Activated CD8-positive, alpha-beta memory T cell treated with anti-CD3 and anti-CD28 coated beads, Interleukin-2, amount 50 U/mL, for 48 hours (primary cell): ENCODE results near the gene CUBN.

Experiments
- DNase-seq: peaks from one replicate; pipeline ENCODE4 v3.0.0-alpha.2; 2020

The CUBN gene

DNA sequence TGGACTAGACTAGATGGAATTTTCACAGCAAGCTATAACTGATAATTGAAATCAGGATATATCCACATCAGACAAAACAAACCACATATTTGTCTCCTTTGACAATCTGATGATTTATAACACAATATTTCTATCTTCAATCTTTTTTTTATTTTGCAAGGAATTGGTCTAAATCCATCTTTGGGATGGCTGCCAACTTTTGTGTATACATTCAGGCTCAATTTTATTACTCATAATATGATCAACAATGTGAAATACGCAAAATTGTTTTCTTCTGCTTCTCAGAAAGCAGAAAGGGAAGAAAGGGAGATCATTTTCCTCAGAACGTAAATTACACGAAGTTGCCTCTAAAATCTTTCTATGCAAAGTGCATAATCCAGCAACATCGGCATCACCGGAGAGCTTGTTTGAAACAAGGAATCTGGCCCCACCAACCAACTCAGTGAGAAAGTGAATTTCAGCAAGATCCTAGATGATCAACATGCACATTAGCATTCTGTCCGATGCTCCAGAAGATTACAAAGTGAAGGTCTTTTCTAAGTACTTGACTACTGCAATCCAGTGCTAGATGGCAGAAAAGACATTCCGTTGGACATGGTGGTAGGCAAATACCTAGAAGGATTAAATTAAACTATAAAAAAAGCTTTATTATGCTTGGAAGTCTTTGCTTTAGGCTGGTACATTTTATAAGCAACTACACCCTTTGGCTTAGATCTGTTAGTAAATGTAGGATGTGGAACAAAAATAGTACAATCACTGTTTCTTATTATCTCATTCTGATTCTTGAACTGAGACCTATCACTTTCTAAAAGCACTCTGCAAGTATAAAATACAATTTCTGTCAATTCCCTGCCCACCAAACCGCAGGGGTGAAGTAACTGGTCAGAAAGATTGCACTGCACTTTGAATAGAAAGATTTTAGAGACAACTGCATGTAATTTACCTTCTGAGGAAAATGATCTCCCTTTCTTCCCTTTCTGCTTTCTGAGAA is 186.0 kb downstream of the CUBN start:
- no peak for DNase-seq

DNA sequence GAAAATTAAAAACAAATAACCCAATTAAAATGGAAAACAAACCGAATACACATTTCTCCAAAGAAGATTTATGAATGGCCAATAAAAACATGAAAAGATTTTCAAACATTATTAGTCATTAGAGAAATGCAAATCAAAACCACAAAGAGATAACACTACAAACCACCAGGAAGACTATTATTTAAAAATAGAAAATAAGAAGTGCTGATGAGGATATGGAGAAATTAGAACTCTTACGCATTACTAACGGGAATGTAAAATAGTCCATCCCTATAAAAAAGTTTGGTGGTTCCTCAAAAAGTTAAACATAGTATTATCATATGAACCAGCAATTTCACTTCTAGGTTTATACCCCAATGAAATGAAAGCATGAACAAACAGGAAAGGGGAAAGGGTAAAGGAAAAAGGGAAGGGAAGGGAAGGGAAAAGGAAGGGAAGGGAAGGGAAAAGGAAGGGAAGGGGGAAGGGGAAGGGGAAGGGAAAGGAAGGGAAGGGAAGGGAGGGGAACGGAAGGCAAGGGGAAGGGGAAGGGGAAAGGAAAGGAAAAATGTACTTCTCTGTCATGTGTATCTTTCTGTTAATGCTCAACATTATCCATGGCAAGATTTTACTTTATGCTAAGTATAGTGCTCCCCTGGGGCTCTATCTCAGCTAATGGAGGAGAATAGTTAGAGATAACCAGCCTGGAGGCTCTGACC is 187.1 kb downstream of the CUBN start:
- DNase-seq = no peak

DNA sequence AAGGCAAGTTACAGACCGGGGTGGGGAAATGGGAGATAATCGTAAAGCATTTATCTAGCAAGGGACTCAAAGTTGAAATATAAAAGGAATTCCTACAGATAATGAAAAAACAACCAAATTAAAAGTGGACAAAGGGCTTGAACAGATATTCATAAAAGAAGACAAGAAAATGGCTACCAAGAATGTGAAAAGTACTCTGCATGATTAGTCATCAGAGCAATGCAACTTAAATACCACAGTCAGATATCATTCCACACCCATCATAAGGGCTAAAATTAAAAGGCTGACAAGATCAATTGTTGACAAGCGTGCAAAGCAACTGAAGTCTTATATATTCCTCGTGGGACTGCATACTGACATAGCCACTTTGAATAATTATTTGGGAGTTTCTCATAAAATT is 187.7 kb downstream of the CUBN start:
- DNase-seq = no peak

DNA sequence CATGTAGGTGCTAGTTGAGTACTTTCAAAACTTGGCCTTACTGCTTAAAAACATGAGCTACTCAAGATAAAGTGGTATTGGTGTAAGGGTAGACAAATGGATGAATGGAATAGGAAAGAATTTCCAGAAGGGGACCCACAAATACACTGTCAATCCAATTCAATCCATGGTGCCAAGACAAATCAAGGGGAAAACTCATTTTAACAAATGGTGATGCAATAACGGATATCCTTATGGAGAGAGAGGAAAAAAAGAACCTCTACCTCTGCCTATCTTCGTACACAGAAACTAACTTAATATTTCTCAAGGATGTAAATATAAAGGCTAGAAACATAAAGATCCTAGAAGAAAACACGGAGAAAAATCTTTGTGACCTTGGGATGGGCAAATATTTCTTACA is 188.5 kb downstream of the CUBN start:
- DNase-seq = no peak

DNA sequence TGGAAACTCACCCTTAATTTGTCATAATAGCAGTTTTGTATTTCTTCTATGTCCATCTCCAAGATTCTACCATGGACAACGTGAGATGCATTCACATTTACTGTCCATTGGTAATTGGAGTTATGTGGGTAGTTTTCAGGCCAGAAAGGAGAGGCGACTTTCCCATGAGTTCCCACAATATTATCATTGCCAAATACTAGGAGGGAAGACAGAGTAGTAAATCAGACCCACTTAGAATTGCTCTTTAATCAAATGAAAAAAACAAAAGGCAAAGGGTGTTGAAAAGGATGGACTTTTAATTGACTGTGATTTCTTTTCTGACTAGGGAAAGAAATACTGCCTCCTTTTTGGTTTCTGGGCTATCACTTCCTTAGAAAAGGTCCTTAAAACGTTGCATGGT is 190.7 kb downstream of the CUBN start:
- DNase-seq = no peak

DNA sequence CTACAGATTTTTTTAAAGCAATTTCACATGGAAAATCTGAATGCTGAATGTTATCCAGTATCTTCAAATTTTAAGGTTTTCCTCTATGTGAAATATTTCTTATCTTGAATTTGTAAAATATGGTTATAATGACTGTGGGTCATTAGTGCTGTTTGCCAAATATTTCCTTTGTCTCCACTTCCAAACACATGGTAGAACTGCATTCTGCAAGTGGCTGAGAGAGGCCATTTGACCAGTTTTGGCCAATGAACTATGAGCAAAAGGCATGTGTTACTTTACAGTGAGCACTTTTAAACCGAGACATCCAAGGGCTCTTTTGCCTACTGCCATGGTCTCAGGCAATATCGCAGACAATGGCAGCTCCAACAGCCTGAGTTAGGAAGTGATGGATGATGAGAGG is 195.2 kb downstream of the CUBN start:
- no peak for DNase-seq

DNA sequence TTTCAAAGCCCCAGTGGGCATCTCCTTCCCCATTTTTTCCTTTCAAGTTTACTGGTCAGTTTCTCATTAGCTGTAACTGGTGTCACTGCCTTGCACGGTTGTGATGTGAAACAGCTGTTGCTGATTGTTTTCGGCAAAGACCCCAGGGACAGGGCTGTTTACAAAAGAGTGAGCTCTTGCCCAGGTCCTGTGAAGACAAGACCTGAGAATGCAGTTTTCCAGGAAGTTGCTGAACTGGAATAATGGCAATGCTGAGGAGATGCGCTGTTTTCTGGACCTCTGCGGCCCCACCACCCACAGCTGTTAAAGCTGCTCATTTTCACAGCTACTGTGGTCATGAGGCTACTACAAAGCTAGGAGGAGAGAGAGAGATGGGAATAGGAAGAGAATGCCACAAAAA is 195.8 kb downstream of the CUBN start:
- DNase-seq = no peak

DNA sequence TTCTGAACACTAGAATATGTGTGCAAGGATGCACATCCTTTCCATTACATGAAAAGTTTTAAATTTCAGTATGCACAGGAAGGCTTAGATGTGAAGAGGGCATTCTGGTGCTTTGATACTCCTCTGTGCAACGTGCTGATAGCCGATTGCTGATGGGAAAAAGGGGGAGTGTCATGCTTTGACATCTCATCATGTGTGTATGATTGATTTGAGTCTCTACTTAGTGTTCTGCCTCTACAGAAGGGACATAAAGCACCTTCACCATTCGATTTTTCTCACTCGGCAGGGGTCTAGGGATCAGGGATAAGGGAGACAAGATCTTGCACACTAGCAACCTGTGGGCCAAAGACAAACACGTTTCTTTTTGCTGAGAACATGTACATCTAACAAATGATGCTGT is 197.7 kb downstream of the CUBN start:
- no peak for DNase-seq

DNA sequence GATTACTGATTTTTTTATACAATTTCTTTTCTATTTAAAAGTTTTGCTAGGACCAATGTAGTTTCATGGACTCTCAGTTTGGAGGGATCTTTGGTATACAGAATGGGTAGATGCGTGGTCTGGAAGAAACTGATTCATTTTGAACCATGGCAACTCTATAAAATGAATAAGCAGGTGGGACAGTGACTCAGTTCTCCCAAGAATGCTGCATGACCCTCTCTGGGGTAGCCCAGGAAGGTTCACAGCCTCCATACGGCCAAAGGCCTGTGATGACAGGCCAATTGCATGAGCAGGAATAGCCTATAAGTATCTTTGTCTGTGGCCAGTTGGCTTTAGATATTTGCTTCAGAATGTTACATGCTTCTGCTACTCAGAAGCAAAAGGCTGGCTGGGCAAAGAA is 199.1 kb downstream of the CUBN start:
- no peak for DNase-seq

DNA sequence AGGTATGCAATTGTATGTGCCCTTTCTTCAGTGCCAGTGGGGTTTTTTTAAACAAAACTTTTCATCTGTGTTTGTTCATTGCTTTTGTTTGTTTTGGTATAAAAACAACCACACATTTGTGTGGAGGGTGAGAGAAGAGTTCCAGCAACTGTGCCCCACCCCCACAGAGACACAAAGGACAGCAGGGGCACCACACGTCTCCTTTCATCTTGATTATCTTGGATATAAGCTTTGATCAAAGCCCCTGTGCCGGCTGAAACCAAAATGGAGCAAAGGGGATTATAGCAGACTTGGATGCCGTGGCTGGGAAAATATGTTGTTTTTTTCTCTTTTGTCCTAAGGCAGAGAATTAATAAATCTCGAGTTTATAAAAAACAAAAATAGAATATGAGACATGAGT is 200.5 kb downstream of the CUBN start:
- DNase-seq = no peak

DNA sequence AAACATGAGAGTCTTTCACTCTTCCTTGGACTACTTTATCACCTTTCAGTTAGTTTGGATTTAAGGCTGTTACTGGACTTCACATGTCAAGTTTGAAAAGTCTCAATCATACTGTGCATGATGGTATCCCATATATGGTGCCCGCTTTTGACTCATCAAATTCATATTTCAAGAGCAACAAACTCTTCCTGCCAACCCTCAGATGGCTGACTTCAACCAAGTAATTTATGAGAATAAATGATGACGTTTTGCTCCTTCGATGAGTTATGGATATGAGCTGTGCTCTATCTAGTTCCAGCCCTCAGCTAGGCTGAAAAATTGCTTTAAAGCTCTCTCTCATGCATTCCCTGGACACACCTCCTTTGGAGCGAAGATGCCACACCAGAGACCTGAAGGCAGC is 202.1 kb downstream of the CUBN start:
- DNase-seq = no peak

DNA sequence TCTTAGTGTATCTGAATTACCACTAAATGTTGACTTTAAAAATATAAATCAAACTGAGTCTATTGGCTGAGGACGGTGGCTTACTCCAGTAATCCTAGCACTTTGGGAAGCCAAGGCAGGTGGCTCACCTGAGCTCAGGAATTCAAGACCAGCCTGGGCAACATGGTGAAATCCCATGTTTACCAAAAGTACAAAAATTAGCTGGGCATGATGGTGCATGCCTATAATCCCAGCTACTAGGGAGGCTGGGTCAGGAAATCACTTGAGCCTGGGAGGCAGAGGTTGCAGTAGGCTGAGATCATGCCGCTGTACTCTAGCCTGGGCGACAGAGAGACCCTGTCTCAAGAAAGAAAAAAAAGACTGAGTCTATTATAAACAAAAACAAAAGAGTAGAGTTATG is 205.9 kb downstream of the CUBN start:
- DNase-seq = no peak

DNA sequence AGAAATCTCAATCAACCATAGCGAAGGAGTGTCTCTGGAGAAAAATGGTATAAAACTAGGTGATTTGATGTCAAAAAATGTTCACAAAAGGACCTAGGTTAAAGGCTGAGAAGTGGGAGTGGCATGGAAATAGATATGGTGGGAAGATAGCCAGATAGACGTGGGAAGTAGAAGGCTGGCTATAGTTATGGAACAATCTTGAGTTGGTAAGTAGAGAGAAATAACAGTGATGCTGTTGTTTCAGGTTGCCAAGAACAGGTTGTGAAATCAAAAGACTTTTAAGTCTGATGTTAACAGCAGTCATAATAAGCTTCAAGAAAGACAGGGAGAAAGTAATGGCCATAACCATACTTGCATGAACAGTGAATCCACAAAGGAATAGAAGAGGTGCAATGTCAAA is 206.3 kb downstream of the CUBN start:
- DNase-seq = no peak

DNA sequence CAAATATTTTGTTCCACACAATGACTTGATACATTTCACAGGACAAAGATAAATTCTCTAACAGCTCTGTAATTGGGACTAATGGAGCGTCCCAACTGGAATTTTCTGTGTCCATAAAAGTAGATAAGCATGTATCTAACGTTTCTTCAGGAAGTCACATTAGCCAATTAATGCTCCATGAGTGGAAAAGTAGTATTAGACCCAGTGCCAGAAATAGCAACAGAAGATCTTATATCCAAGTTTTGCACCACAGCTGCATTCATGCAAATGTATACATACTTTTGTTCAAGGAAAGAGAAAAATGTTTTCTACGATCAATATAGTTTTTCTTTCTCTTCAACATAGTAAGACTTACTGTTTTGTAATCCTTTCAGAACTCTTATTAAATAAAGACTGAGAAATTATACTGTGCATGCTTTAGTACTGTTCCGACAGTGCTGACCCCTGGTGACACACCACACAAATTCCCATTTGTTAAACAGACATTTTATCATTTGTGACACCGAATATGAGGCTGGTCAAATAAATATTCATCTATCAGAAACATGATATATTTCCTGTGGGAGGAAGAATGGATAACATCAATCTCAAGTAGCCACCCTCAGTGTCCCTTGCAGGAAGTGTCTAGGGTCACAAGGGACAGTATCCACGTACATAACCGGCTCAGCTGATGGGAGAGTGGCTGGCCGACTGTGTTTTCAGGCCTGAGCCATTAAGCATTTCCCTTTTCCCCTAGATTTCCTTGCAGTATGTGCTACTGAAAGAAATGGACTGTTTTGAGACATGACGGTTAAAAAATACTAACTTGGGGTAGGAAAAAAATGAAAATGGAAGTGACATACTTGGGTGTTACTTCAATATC is 210.3 kb downstream of the CUBN start:
- DNase-seq = no peak

DNA sequence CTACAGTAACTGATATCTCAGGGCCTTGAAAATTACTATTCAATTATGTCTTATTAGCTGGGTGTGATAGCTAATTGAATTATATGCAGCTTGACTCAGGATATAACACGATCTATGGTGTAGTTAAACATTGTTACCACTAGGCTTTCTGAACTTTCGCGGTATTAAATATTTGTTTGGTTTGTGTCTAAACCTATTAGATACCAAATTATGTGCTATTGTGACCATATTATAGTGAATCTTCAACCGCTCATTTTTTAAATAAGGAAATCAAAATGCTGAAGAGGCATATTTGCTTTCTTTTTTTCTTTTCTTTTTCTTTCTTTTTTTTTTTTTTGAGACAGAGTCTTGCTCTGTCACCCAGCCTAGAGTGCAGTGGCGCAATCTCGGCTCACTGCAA is 213.1 kb downstream of the CUBN start:
- no peak for DNase-seq

DNA sequence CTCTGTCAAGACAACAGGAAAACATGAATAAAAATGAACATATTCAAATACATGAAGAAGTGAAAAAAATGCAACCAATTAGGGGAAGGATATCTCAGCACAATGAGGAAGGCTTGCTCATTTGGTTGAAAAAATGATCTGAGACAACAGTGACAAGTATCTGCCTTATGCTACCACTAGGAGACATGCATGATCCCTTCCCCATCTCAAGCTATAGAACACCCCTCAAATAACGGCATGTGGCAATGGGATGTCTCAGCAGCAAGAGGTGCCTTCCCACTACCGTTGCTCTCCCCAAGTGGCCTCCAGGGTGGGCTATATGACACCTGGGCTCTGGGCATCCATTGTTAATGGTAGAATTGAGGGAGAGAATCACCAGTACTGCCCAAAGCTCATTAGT is 214.3 kb downstream of the CUBN start:
- DNase-seq = no peak

DNA sequence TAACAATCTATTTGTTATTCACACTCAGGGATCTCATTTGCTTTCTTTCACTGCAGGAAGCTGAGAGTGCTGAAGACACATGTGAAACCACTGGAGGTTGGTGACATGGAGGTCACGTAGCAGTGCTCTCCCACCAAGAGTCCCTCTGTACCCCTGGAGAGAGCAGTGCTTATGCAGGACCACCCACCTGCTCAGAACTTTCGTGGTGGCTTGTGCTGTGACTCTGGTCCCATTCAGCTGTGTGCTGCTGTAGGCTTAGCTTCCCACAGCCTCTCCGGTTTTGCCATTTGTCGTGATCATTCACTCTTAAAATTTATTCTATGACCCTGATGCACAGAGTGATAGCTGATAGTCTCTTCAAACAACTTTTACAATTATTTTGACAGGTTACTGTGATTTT is 216.3 kb downstream of the CUBN start:
- no peak for DNase-seq

DNA sequence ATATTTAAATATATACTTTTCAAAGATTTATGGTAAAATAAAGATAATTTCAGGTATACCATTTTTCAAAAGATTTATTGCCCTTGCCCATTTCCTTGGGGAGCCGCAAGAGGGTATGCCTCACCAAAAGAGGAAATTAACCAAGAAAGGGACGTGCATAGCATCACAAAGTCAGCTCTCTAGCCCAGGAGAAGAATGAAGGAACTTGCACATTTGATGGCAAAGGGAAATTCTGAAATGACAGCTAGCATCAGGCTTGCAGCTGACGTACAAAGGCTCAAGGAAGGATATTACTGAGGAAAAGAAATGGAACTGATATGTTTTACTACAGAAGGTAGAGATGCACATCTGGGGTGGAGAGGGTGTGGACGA is 218.8 kb downstream of the CUBN start:
- no peak for DNase-seq

DNA sequence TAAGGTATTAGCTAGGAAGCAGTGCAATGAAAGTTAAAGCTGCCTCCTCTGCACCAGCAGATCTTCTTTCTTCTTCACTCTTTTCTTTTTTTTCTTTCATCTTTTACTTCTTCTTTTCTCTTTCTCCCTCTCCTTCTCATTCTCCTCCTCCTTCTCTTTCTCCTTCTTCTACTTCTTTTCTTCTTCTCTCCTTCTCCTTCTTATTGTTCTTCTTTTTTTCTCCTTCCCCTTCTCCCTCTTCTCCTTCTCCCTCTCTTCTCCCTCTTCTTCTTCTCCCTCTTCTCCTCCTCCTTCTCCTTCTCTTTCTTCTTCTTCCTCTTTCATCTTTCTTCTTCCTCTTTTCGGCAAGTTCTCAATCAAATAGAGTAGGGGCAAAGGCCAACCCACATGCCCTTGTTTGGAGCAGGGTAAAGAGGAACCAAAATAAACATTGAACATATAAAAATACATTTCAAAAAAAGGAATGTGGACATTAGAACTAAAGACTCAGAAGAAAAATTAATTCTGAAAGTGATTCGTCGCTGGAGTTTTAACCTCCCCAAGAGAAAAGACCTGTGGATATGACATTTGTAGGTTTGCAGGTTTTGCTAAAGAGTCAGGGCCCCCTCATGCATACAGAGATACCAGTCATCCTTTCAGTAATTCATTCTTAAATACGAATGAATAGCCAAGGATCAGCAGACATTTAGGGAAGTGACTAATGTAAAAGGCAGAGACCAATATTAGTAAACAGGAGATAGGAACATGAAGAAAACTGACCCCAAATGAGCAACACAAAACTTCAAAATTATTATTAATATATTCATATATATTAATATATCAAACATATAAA is 219.4 kb downstream of the CUBN start:
- DNase-seq = no peak

DNA sequence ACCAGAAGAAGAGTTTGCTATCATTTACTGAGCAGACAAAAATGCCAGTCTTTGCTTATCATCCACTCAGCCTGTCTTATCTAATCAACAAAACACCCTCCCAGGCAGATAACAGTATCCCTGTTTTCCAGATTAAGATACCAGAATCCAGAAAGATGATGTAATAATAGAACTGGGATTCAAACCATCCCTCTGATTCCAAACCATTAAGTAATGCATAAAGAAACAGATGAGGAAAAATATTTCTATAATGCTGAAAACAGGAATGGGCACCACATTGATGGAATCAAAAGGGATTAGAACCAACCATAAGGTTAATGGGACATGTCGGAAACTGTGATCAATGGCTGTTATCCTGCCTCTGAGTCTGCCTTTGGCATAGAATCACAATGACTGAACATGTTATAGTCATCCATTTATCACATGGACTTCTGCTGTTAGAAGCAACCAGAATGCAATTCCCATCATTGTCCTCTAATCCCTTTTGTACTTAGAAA is 220.3 kb downstream of the CUBN start:
- DNase-seq = no peak

DNA sequence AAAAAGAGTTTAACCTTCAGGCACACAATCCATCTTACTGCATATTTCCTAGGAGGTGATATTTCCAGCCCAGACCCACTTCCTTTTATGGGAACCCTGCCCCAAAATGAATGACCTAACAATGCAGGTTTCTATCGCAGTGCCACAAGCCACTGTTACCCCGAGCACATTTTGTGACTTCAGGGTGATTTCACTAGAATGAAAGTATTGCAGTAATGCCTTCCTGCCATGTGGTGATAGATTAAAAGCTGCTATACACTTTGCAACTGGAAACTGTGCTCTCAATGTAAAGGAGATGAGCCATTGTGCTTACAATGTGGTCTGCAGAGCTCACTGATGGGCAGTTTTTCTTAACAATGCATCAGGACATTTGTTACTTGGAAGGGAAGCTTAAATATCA is 221.9 kb downstream of the CUBN start:
- no peak for DNase-seq

DNA sequence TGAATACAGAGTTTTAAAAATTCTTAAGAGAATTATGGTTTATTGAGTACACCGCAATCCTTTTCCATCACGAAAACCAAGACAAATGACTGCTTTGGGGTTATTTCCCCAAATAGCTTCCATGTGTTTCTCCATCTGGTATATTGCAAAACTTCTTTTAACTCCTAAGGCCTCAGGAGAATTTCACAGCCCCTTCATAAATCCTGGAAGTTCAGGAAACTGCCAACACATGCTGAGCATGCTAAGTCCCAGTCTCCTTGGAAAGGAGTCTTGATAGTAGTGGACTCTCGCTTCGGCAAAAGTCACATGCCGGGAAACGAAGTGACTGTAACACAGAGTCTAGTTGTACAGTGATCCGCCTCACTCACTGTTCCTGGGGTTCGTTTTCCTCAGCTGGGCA is 224.3 kb downstream of the CUBN start:
- DNase-seq = no peak
